ENCODE measurements around the gene UGT1A5. TPM values are rescaled to one million over a fixed set of nuclear protein-coding genes. Genes with fewer than 3 reads are reported as not detected.

The UGT1A5 gene
- total and polyA plus RNA-seq, 2 of the 13 experiments (the other 11 are each of a cell fraction or from before 2014, with no cell fraction given) = not detected

- TF ChIP-seq, protein P1, sequence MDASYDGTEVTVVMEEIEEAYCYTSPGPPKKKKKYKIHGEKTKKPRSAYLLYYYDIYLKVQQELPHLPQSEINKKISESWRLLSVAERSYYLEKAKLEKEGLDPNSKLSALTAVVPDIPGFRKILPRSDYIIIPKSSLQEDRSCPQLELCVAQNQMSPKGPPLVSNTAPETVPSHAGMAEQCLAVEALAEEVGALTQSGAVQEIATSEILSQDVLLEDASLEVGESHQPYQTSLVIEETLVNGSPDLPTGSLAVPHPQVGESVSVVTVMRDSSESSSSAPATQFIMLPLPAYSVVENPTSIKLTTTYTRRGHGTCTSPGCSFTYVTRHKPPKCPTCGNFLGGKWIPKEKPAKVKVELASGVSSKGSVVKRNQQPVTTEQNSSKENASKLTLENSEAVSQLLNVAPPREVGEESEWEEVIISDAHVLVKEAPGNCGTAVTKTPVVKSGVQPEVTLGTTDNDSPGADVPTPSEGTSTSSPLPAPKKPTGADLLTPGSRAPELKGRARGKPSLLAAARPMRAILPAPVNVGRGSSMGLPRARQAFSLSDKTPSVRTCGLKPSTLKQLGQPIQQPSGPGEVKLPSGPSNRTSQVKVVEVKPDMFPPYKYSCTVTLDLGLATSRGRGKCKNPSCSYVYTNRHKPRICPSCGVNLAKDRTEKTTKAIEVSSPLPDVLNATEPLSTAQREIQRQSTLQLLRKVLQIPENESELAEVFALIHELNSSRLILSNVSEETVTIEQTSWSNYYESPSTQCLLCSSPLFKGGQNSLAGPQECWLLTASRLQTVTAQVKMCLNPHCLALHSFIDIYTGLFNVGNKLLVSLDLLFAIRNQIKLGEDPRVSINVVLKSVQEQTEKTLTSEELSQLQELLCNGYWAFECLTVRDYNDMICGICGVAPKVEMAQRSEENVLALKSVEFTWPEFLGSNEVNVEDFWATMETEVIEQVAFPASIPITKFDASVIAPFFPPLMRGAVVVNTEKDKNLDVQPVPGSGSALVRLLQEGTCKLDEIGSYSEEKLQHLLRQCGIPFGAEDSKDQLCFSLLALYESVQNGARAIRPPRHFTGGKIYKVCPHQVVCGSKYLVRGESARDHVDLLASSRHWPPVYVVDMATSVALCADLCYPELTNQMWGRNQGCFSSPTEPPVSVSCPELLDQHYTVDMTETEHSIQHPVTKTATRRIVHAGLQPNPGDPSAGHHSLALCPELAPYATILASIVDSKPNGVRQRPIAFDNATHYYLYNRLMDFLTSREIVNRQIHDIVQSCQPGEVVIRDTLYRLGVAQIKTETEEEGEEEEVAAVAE (CRISPR knock-in tag; IDR thresholded peaks at IDR 0.05; ENCODE audit: borderline replicate concordance) = peak; percentile 11; the same call in 1 of the 2 replicates
- peak; percentile 76 for TF ChIP-seq ZGPAT (CRISPR knock-in tag; IDR thresholded peaks at IDR 0.05)
- peak; percentile 52; the same call in 1 of the 2 replicates for TF ChIP-seq PHF20 (CRISPR knock-in tag; IDR thresholded peaks at IDR 0.05)
- TF ChIP-seq ZNF503 (CRISPR knock-in tag; IDR thresholded peaks at IDR 0.05) = peak; percentile 30; the same call in 1 of the 2 replicates
- TF ChIP-seq HDAC2 (CRISPR knock-in tag; IDR thresholded peaks at IDR 0.05) = peak; percentile 66
- TF ChIP-seq ZNF670 (CRISPR knock-in tag; IDR thresholded peaks at IDR 0.05; ENCODE audit: borderline replicate concordance) = peak; percentile 76; the same call in 1 of the 2 replicates
- TF ChIP-seq ZNF205 (CRISPR knock-in tag; IDR thresholded peaks at IDR 0.05) = peak; percentile 69
- peak; percentile 63 for TF ChIP-seq POLR2G (IDR thresholded peaks at IDR 0.05; ENCODE audit: low read depth, low read length)
- TF ChIP-seq ZNF691 (CRISPR knock-in tag; IDR thresholded peaks at IDR 0.05; ENCODE audit: borderline replicate concordance, low read depth) = peak; percentile 22; the same call in 1 of the 2 replicates
- TF ChIP-seq RCOR2 (CRISPR knock-in tag; IDR thresholded peaks at IDR 0.05) = 0 out of 2 replicates have a peak, but pooled peaks have one; percentile 37
- TF ChIP-seq, protein P2, sequence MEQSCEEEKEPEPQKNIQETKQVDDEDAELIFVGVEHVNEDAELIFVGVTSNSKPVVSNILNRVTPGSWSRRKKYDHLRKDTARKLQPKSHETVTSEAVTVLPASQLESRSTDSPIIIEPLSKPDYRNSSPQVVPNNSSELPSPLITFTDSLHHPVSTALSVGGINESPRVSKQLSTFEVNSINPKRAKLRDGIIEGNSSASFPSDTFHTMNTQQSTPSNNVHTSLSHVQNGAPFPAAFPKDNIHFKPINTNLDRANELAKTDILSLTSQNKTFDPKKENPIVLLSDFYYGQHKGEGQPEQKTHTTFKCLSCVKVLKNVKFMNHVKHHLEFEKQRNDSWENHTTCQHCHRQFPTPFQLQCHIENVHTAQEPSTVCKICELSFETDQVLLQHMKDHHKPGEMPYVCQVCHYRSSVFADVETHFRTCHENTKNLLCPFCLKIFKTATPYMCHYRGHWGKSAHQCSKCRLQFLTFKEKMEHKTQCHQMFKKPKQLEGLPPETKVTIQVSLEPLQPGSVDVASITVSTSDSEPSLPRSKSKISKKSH (CRISPR knock-in tag; IDR thresholded peaks at IDR 0.05; ENCODE audit: borderline replicate concordance) = peak; percentile 70; the same call in 1 of the 2 replicates
- TF ChIP-seq SOX5 (CRISPR knock-in tag; IDR thresholded peaks at IDR 0.05; ENCODE audit: borderline replicate concordance) = peak; percentile 67
- peak; percentile 42 for TF ChIP-seq GATAD2A (CRISPR knock-in tag; IDR thresholded peaks at IDR 0.05)
- TF ChIP-seq FOXC1 (CRISPR knock-in tag; IDR thresholded peaks at IDR 0.05; ENCODE audit: borderline replicate concordance) = peak; percentile 82; the same call in 1 of the 2 replicates
- TF ChIP-seq, protein P3, sequence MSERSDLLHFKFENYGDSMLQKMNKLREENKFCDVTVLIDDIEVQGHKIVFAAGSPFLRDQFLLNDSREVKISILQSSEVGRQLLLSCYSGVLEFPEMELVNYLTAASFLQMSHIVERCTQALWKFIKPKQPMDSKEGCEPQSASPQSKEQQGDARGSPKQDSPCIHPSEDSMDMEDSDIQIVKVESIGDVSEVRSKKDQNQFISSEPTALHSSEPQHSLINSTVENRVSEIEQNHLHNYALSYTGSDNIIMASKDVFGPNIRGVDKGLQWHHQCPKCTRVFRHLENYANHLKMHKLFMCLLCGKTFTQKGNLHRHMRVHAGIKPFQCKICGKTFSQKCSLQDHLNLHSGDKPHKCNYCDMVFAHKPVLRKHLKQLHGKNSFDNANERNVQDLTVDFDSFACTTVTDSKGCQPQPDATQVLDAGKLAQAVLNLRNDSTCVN (CRISPR knock-in tag; IDR thresholded peaks at IDR 0.05; ENCODE audit: borderline replicate concordance) = peak; percentile 34; the same call in 1 of the 2 replicates
- TF ChIP-seq SALL1 (CRISPR knock-in tag; IDR thresholded peaks at IDR 0.05) = peak; percentile 94
These were observed 24.4 kb downstream of the UGT1A5 start (continued) for GRCh38 chr2:233736868-233737653.

Measured in HepG2 (cell line).